Trophoblast cell (in vitro differentiated cells and primary cell): ENCODE results near the gene ACBD4.

Experiments
- DNase-seq, 2 donors: peaks; one replicate each; pipeline ENCODE4 v3.0.0-alpha.2; 2016
- H2AFZ ChIP-seq: 2 replicates; pipeline ENCODE4 v1.6.1; 2013; ENCODE audit warnings: low read length, moderate library complexity, mild to moderate bottlenecking; ENCODE audit not compliant: insufficient read depth, poor library complexity
- H2AK5ac ChIP-seq: 2 replicates; pipeline ENCODE4 v1.6.1; 2013; ENCODE audit warnings: mild to moderate bottlenecking, low read length
- H2BK120ac ChIP-seq: 2 replicates; pipeline ENCODE4 v1.6.1; 2013; ENCODE audit warnings: low read length, mild to moderate bottlenecking, moderate library complexity; ENCODE audit not compliant: insufficient read depth, poor library complexity
- H2BK12ac ChIP-seq: 2 replicates; pipeline ENCODE4 v1.6.1; 2013; ENCODE audit warnings: mild to moderate bottlenecking, low read length, moderate library complexity
- H2BK5ac ChIP-seq: 2 replicates; pipeline ENCODE4 v1.6.1; 2013; ENCODE audit warnings: low read length, low read depth, moderate library complexity, mild to moderate bottlenecking; ENCODE audit not compliant: poor library complexity
- H3K14ac ChIP-seq: 2 replicates; pipeline ENCODE4 v1.6.1; 2013; ENCODE audit warnings: mild to moderate bottlenecking, low read length
- H3K18ac ChIP-seq: 2 replicates; pipeline ENCODE4 v1.6.1; 2013; ENCODE audit warnings: mild to moderate bottlenecking, low read length
- H3K23ac ChIP-seq: 2 replicates; pipeline ENCODE4 v1.6.1; 2013; ENCODE audit warnings: low read length
- H3K27ac ChIP-seq: 2 replicates; pipeline ENCODE4 v1.5.1; 2013; ENCODE audit warnings: low read depth, mild to moderate bottlenecking, inconsistent platforms, low read length, moderate library complexity
- H3K27me3 ChIP-seq: 2 replicates; pipeline ENCODE4 v1.6.1; 2013; ENCODE audit warnings: inconsistent platforms, mild to moderate bottlenecking, low read length, moderate library complexity; ENCODE audit not compliant: insufficient read depth
- H3K36me3 ChIP-seq, 2 experiments: 1 replicate in 1 of 2; 2 replicates in 1 of 2; pipeline ENCODE4 v1.6.1; 2013; ENCODE audit warnings: low read length in 2 of 2, mild to moderate bottlenecking in 2 of 2, moderate library complexity in 1 of 2; ENCODE audit not compliant: insufficient read depth in 2 of 2, control insufficient read depth in 1 of 2
- H3K4ac ChIP-seq: 2 replicates; pipeline ENCODE4 v1.6.1; 2013; ENCODE audit warnings: low read depth, mild to moderate bottlenecking, low read length, moderate library complexity
- H3K4me1 ChIP-seq, 2 experiments: 1 replicate in 1 of 2; 2 replicates in 1 of 2; pipeline ENCODE4 v1.6.1; 2013; ENCODE audit warnings: low read length in 2 of 2, mild to moderate bottlenecking in 2 of 2, moderate library complexity in 1 of 2; ENCODE audit not compliant: insufficient read depth in 2 of 2, control insufficient read depth in 1 of 2
- H3K4me2 ChIP-seq: 2 replicates; pipeline ENCODE4 v1.6.1; 2013; ENCODE audit warnings: inconsistent platforms, mild to moderate bottlenecking, low read length, moderate library complexity
- H3K4me3 ChIP-seq: 2 replicates; pipeline ENCODE4 v1.5.1; 2013; ENCODE audit warnings: mild to moderate bottlenecking, low read depth, low read length, inconsistent platforms
- H3K79me1 ChIP-seq: one replicate; pipeline ENCODE4 v1.6.1; 2013; ENCODE audit warnings: low read length
- H3K79me2 ChIP-seq: 2 replicates; pipeline ENCODE4 v1.6.1; 2013; ENCODE audit warnings: low read length, mild to moderate bottlenecking; ENCODE audit not compliant: control insufficient read depth, insufficient read depth, poor library complexity
- H3K9ac ChIP-seq: 2 replicates; pipeline ENCODE4 v1.6.1; 2013; ENCODE audit warnings: mild to moderate bottlenecking, low read length
- H3K9me3 ChIP-seq: 2 replicates; pipeline ENCODE4 v1.6.1; 2013; ENCODE audit warnings: low read depth, mild to moderate bottlenecking, control low read depth, inconsistent platforms, low read length; ENCODE audit not compliant: insufficient read depth
- H4K12ac ChIP-seq: 2 replicates; pipeline ENCODE4 v1.6.1; 2013; ENCODE audit warnings: low read depth, mild to moderate bottlenecking, low read length, moderate library complexity
- H4K8ac ChIP-seq: 2 replicates; pipeline ENCODE4 v1.6.1; 2013; ENCODE audit warnings: low read depth, mild to moderate bottlenecking, low read length, moderate library complexity
- H4K91ac ChIP-seq: one replicate; pipeline ENCODE4 v1.6.1; 2013; ENCODE audit warnings: low read depth, mild to moderate bottlenecking, low read length, moderate library complexity
- WGBS: extraction: QIAGEN DNeasy Blood & Tissue Kit; methylation state at CpG from one replicate; pipeline ENCODE4 v1.1.7; 2013; ENCODE audit warnings: missing lambda C conversion rate; ENCODE audit not compliant: insufficient read length, insufficient coverage; ENCODE audit errors: extremely low coverage; 5-methylcytosine and 5-hydroxymethylcytosine counted together

Gene ACBD4

GRCh38 chr17:45149037-45149668, 13.7 kb downstream of the ACBD4 start:
- H3K14ac ChIP-seq = peak overlapping the region; percentile 93
- H3K27ac ChIP-seq = peak overlapping the region; percentile 91
- peak overlapping the region; percentile 88 for H3K4me2 ChIP-seq
- H3K79me1 ChIP-seq = peaks cover 29% of the 10 kb centered on the region
- peak overlapping the region; percentile 81 for H2BK120ac ChIP-seq
- H3K23ac ChIP-seq = no peak overlapping the region
- H2AK5ac ChIP-seq = peak overlapping the region; percentile 34
- peak overlapping the region; percentile 85 for H3K9ac ChIP-seq
- DNase-seq = peak; percentile 58 to 72
- H4K12ac ChIP-seq = peak overlapping the region; percentile 68
- H3K36me3 ChIP-seq = no peaks in the 10 kb centered on the region
- H4K8ac ChIP-seq = peak overlapping the region; percentile 64
- peak overlapping the region; percentile 31 for H2BK12ac ChIP-seq
- no CpG with 5 or more reads among the region's 32 CpGs for WGBS
- H3K4ac ChIP-seq = peak overlapping the region; percentile 75
- peak overlapping the region; percentile 86 for H4K91ac ChIP-seq
- H3K27me3 ChIP-seq = no peaks in the 10 kb centered on the region
- peak overlapping the region; percentile 48 for H2AFZ ChIP-seq
- H3K18ac ChIP-seq = peak overlapping the region; percentile 95
- peaks cover 16% of the 10 kb centered on the region for H3K79me2 ChIP-seq
- H3K4me1 ChIP-seq = peaks cover 9 to 23% of the 10 kb centered on the region in 2 experiments
- peak overlapping the region; percentile 89 for H2BK5ac ChIP-seq
- H3K4me3 ChIP-seq = peak overlapping the region; percentile 90
- H3K9me3 ChIP-seq = no peaks in the 10 kb centered on the region

- peak overlapping the region; percentile 89 for H2BK5ac ChIP-seq
Measured at GRCh38 chr17:45149669-45150664, 14.5 kb downstream of the ACBD4 start.

GRCh38 chr17:45150911-45151809, 15.7 kb downstream of the ACBD4 start:
- Histone ChIP-seq H4K91ac (no peak overlapping the region), H2BK5ac (no peak overlapping the region), H3K9ac (no peak overlapping the region), H3K23ac (no peak overlapping the region), H3K27ac (peak overlapping the region; percentile 19), H4K12ac (no peak overlapping the region), H3K9me3 (no peaks in the 10 kb centered on the region), H3K4ac (peak overlapping the region; percentile 27), H2AK5ac (no peak overlapping the region), H2BK120ac (no peak overlapping the region), H3K14ac (no peak overlapping the region), H2AFZ (no peak overlapping the region), H4K8ac (no peak overlapping the region), H3K27me3 (no peaks in the 10 kb centered on the region), H3K4me3 (no peak overlapping the region), H2BK12ac (no peak overlapping the region), H3K4me2 (peak overlapping the region; percentile 54), H3K4me1 (peaks cover 8 to 20% of the 10 kb centered on the region in 2 experiments), H3K79me2 (peaks cover 12% of the 10 kb centered on the region), H3K36me3 (no peaks in the 10 kb centered on the region), H3K79me1 (peaks cover 23% of the 10 kb centered on the region), H3K18ac (no peak overlapping the region)
- DNase-seq = no peak
- no CpG with 5 or more reads among the region's 8 CpGs for WGBS

More at GRCh38 chr17:45149669-45150664, 14.5 kb downstream of the ACBD4 start:
- Histone ChIP-seq H4K12ac (peak overlapping the region; percentile 68), H3K4me1 (peaks cover 4 to 15% of the 10 kb centered on the region in 2 experiments), H3K9me3 (no peaks in the 10 kb centered on the region), H3K27ac (peak overlapping the region; percentile 91), H3K4me3 (peak overlapping the region; percentile 90), H3K23ac (no peak overlapping the region), H2AFZ (no peak overlapping the region), H2BK12ac (no peak overlapping the region), H4K91ac (peak overlapping the region; percentile 86), H3K4me2 (peak overlapping the region; percentile 88), H3K14ac (peak overlapping the region; percentile 93), H3K79me2 (peaks cover 12% of the 10 kb centered on the region), H4K8ac (peak overlapping the region; percentile 64), H3K27me3 (no peaks in the 10 kb centered on the region), H2BK120ac (peak overlapping the region; percentile 81), H3K9ac (peak overlapping the region; percentile 85), H2AK5ac (peak overlapping the region; percentile 34), H3K4ac (peak overlapping the region; percentile 75), H3K18ac (peak overlapping the region; percentile 56), H3K36me3 (no peaks in the 10 kb centered on the region), H3K79me1 (peaks cover 21% of the 10 kb centered on the region)
- peak; percentile 25 to 58 for DNase-seq
- no CpG with 5 or more reads among the region's 56 CpGs for WGBS

GRCh38 chr17:45155029-45155428, 19.5 kb downstream of the ACBD4 start:
- WGBS = no CpG with 5 or more reads among the region's 4 CpGs

More at GRCh38 chr17:45155029-45155428, 19.5 kb downstream of the ACBD4 start:
- peak overlapping the region; percentile 31 for H2BK5ac ChIP-seq
- no peaks in the 10 kb centered on the region for H3K9me3 ChIP-seq
- no peak overlapping the region for H2AK5ac ChIP-seq
- H3K4me1 ChIP-seq = peaks cover 7 to 21% of the 10 kb centered on the region in 2 experiments
- DNase-seq = no peak
- no peak overlapping the region for H4K12ac ChIP-seq
- H3K27me3 ChIP-seq = no peaks in the 10 kb centered on the region
- H3K14ac ChIP-seq = no peak overlapping the region
- H3K27ac ChIP-seq = peak overlapping the region; percentile 73
- no peak overlapping the region for H3K4me3 ChIP-seq
- no peak overlapping the region for H2BK120ac ChIP-seq
- no peaks in the 10 kb centered on the region for H3K36me3 ChIP-seq
- no peak overlapping the region for H3K18ac ChIP-seq
- no peak overlapping the region for H4K8ac ChIP-seq
- H3K79me2 ChIP-seq = peaks cover under 1% of the 10 kb centered on the region
- H3K23ac ChIP-seq = no peak overlapping the region
- peak overlapping the region; percentile 44 for H3K4me2 ChIP-seq
- H2BK12ac ChIP-seq = no peak overlapping the region
- no peak overlapping the region for H2AFZ ChIP-seq
- H4K91ac ChIP-seq = peak overlapping the region; percentile 45
- H3K4ac ChIP-seq = no peak overlapping the region
- H3K9ac ChIP-seq = no peak overlapping the region
- peaks cover 5% of the 10 kb centered on the region for H3K79me1 ChIP-seq
